Esophagus muscularis mucosa (tissue), 3 donors: ENCODE measurements around the gene RTF1.

ENCODE experiments used
- POLR2A ChIP-seq: fragments of 450-650 bp; IDR thresholded peaks from one replicate; pipeline ENCODE4 v1.6.1; 2017; ENCODE audit warnings: antibody characterized with exemption, moderate library complexity, mild to moderate bottlenecking, low read depth
- TF ChIP-seq, protein P1 (sequence below), 3 experiments: fragments of 200-600 bp in 2 of 3; fragments of 450-650 bp in 1 of 3; sonication (generic) in 2 of 3; IDR thresholded peaks; one replicate each; pipeline ENCODE4 v1.5.1; 2017 to 2019; ENCODE audit warnings: antibody characterized with exemption in 3 of 3, mild to moderate bottlenecking in 2 of 3, moderate library complexity in 1 of 3

DNA sequence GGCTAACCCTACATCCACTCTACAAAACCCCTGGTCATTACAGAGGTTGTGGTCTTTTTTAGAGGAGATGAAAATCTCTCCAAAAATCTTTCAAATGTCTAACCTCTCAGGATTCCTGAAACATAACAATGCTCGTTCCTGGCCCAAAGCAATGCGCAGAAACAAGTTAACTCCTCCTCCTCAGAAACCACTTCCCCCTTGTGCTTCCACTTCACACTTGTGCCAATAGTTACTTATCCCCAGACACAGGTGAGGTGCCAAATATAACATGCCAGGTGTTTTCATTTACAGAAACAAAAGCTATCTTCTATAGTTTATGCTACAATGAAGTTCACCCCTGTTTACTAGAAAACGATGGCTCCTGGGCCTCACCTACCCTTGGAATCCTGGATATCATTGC, 20.8 kb upstream of the RTF1 start:
- TF ChIP-seq, protein P1, sequence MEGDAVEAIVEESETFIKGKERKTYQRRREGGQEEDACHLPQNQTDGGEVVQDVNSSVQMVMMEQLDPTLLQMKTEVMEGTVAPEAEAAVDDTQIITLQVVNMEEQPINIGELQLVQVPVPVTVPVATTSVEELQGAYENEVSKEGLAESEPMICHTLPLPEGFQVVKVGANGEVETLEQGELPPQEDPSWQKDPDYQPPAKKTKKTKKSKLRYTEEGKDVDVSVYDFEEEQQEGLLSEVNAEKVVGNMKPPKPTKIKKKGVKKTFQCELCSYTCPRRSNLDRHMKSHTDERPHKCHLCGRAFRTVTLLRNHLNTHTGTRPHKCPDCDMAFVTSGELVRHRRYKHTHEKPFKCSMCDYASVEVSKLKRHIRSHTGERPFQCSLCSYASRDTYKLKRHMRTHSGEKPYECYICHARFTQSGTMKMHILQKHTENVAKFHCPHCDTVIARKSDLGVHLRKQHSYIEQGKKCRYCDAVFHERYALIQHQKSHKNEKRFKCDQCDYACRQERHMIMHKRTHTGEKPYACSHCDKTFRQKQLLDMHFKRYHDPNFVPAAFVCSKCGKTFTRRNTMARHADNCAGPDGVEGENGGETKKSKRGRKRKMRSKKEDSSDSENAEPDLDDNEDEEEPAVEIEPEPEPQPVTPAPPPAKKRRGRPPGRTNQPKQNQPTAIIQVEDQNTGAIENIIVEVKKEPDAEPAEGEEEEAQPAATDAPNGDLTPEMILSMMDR (IDR thresholded peaks at IDR 0.05) = no peak
- TF ChIP-seq POLR2A = no peak
